SK-N-SH (cell line): ENCODE data around the gene MED29. TPM values are rescaled to one million over a fixed set of nuclear protein-coding genes. Genes with fewer than 3 reads are reported as not detected.

ENCODE experiments used
- CTCF ChIA-PET: fragments of 300-600, 350-600 bp; formaldehyde crosslinking; extraction: SDS; loops from one replicate; lab custom pipeline; 2021; lab: Yijun Ruan, JAX
- POLR2A ChIA-PET: fragments of 350-600 bp; sonication (Branson Sonifier 250); formaldehyde crosslinking; extraction: SDS; loops from one replicate; lab custom pipeline; 2020; ENCODE audit warnings: antibody characterized with exemption, inconsistent platforms; lab: Yijun Ruan, JAX
- DNase-seq: peaks from one replicate; pipeline ENCODE4 v3.0.0; 2012
- H2AFZ ChIP-seq: fragments of 200-600 bp; sonication (generic); 2 replicates; pipeline ENCODE4 v1.8.1; 2016; ENCODE audit warnings: antibody characterized with exemption, mild to moderate bottlenecking, low read depth
- H3F3A ChIP-seq: fragments of 200-600 bp; sonication (generic); replicated peaks from 2 replicates; pipeline ENCODE3; 2016; ENCODE audit warnings: antibody characterized with exemption, mild to moderate bottlenecking; ENCODE audit not compliant: insufficient read depth
- H3K27ac ChIP-seq, 2 experiments: fragments of 200-500 bp in 1 of 2; fragments of 200-600 bp in 1 of 2; sonication (Bioruptor generic) in 1 of 2; sonication (generic), shearing (Covaris generic) in 1 of 2; 2 replicates each; pipeline versions ENCODE4 v1.5.1 to v1.6.1; 2014 to 2016; ENCODE audit warnings: low read depth in 2 of 2, inconsistent platforms in 1 of 2, low read length in 1 of 2, mild to moderate bottlenecking in 1 of 2, mixed read lengths in 1 of 2
- H3K27me3 ChIP-seq: fragments of 200-600 bp; sonication (generic), shearing (Covaris generic); 2 replicates; pipeline ENCODE4 v1.6.1; 2016; ENCODE audit warnings: mixed run types; ENCODE audit not compliant: insufficient read depth
- H3K36me3 ChIP-seq, 2 experiments: fragments of 200-500 bp in 1 of 2; fragments of 200-600 bp in 1 of 2; sonication (Bioruptor generic) in 1 of 2; sonication (generic) in 1 of 2; replicated peaks in 1 of 2; 2 replicates each; pipeline versions ENCODE3 to v1.5.1; 2014 to 2016; ENCODE audit warnings: low read length in 1 of 2, mild to moderate bottlenecking in 1 of 2; ENCODE audit not compliant: insufficient read depth in 2 of 2, control insufficient read depth in 1 of 2
- H3K4me1 ChIP-seq, 2 experiments: fragments of 200-500 bp in 1 of 2; fragments of 200-600 bp in 1 of 2; sonication (Bioruptor generic) in 1 of 2; sonication (generic), shearing (Covaris generic) in 1 of 2; 2 replicates each; pipeline versions ENCODE4 v1.5.1 to v1.6.1; 2014 to 2016; ENCODE audit warnings: low read depth in 1 of 2, low read length in 1 of 2, mixed run types in 1 of 2; ENCODE audit not compliant: insufficient read depth in 2 of 2, control insufficient read depth in 1 of 2
- H3K4me2 ChIP-seq: fragments of 200-600 bp; sonication (generic), shearing (Covaris generic); 2 replicates; pipeline ENCODE4 v1.6.1; 2017; ENCODE audit warnings: mixed run types
- H3K4me3 ChIP-seq, 2 experiments: fragments of 200-500 bp in 1 of 2; fragments of 200-600 bp in 1 of 2; sonication (Bioruptor generic) in 1 of 2; sonication (generic), shearing (Covaris generic) in 1 of 2; 2 replicates each; pipeline versions ENCODE4 v1.5.1 to v1.8.1; 2014 to 2016; ENCODE audit warnings: low read depth in 2 of 2, inconsistent platforms in 1 of 2, low read length in 1 of 2, mild to moderate bottlenecking in 1 of 2, mixed read lengths in 1 of 2, moderate library complexity in 1 of 2
- H3K79me2 ChIP-seq: fragments of 200-600 bp; sonication (generic); 2 replicates; pipeline ENCODE4 v1.8.1; 2017; ENCODE audit warnings: mild to moderate bottlenecking; ENCODE audit not compliant: insufficient read depth
- H3K9ac ChIP-seq: fragments of 200-600 bp; sonication (generic); 2 replicates; pipeline ENCODE4 v1.6.1; 2017; ENCODE audit warnings: mixed run types
- H3K9me2 ChIP-seq: fragments of 200-600 bp; sonication (generic); 2 replicates; pipeline ENCODE4 v1.6.1; 2017; ENCODE audit warnings: mixed run types
- H3K9me3 ChIP-seq: fragments of 200-600 bp; sonication (generic); 2 replicates; pipeline ENCODE4 v1.6.1; 2017; ENCODE audit warnings: mixed run types, mild to moderate bottlenecking, moderate library complexity
- H4K20me1 ChIP-seq: fragments of 200-600 bp; sonication (generic); 2 replicates; pipeline ENCODE4 v1.6.1; 2017; ENCODE audit warnings: mild to moderate bottlenecking, mixed run types; ENCODE audit not compliant: insufficient read depth
- CHD2 ChIP-seq: fragments of 150-350 bp; IDR thresholded peaks from 2 replicates; pipeline ENCODE4 v1.6.1; 2018; ENCODE audit warnings: low read length; ENCODE audit not compliant: partially characterized antibody
- EP300 ChIP-seq, 2 experiments: IDR thresholded peaks; 2 replicates each; pipeline versions ENCODE4 v1.4.0 to v1.6.1; 2012; ENCODE audit warnings: borderline replicate concordance in 1 of 2, low read depth in 1 of 2, low read length in 1 of 2
- FOSL2 ChIP-seq: IDR thresholded peaks from 2 replicates; pipeline ENCODE4 v1.4.0; 2012; ENCODE audit warnings: low read depth, mild to moderate bottlenecking, moderate library complexity, borderline replicate concordance
- FOXJ3 ChIP-seq: sonication (generic); formaldehyde crosslinking; IDR thresholded peaks from 2 replicates; pipeline ENCODE4 v1.5.1; 2020; ENCODE audit warnings: mild to moderate bottlenecking, missing genetic modification reagents
- FOXM1 ChIP-seq: IDR thresholded peaks from 2 replicates; pipeline ENCODE4 v1.4.0; 2012; ENCODE audit warnings: low read depth, mild to moderate bottlenecking
- MXI1 ChIP-seq: IDR thresholded peaks from 2 replicates; pipeline ENCODE4 v1.6.1; 2012; ENCODE audit warnings: mild to moderate bottlenecking, low read depth, low read length, improper control_type of control experiment
- NRF1 ChIP-seq: IDR thresholded peaks from 2 replicates; pipeline ENCODE4 v1.6.1; 2012; ENCODE audit warnings: low read depth, mild to moderate bottlenecking, low read length
- POLR2AphosphoS5 ChIP-seq: IDR thresholded peaks from 2 replicates; pipeline ENCODE4 v1.6.1; 2012; ENCODE audit warnings: low read depth, low read length
- RCOR1 ChIP-seq: fragments of 150-350 bp; IDR thresholded peaks from 2 replicates; pipeline ENCODE4 v1.6.1; 2017; ENCODE audit warnings: antibody characterized with exemption, low read length
- SIN3A ChIP-seq: IDR thresholded peaks from 2 replicates; pipeline ENCODE4 v1.6.1; 2012; ENCODE audit warnings: low read depth, mild to moderate bottlenecking, low read length, moderate library complexity, borderline replicate concordance
- SMC3 ChIP-seq: IDR thresholded peaks from 2 replicates; pipeline ENCODE4 v1.6.1; 2012; ENCODE audit warnings: low read depth, low read length, improper control_type of control experiment
- TEAD4 ChIP-seq: IDR thresholded peaks from 2 replicates; pipeline ENCODE4 v1.4.0; 2012; ENCODE audit warnings: mild to moderate bottlenecking, borderline replicate concordance; ENCODE audit not compliant: insufficient read depth
- WGBS: methylation state at CpG from one replicate; pipeline ENCODE4 v1.1.6; 2017; ENCODE audit warnings: low lambda C conversion rate; 5-methylcytosine and 5-hydroxymethylcytosine counted together
- polyA plus RNA-seq, 3 experiments: library from polyadenylated mRNA; depleted of rRNA; stranded (reverse); fragments of >200 nt; gene quantifications; 2 replicates each; pipeline ENCODE4 v1.2.3, GENCODE V29; 2012
- TF ChIP-seq, protein P1 (sequence below): fragments of 200-600 bp; sonication (generic); IDR thresholded peaks from 2 replicates; pipeline ENCODE4 v1.6.1; 2017; ENCODE audit warnings: antibody characterized with exemption, mild to moderate bottlenecking, moderate library complexity
- TF ChIP-seq, protein P2 (sequence below): IDR thresholded peaks from 2 replicates; pipeline ENCODE4 v1.4.0; 2012; ENCODE audit warnings: low read depth
- TF ChIP-seq, protein P3 (sequence below): IDR thresholded peaks from 2 replicates; pipeline ENCODE4 v1.4.0; 2012; ENCODE audit warnings: low read depth, borderline replicate concordance
- TF ChIP-seq, protein P4 (sequence below): IDR thresholded peaks from 2 replicates; pipeline ENCODE4 v1.4.0; 2012; ENCODE audit warnings: low read depth, borderline replicate concordance

MED29 gene
- polyA plus RNA-seq, 1 of the 3 experiments (the other 2 are of a cell fraction) = 32.0 TPM

DNA sequence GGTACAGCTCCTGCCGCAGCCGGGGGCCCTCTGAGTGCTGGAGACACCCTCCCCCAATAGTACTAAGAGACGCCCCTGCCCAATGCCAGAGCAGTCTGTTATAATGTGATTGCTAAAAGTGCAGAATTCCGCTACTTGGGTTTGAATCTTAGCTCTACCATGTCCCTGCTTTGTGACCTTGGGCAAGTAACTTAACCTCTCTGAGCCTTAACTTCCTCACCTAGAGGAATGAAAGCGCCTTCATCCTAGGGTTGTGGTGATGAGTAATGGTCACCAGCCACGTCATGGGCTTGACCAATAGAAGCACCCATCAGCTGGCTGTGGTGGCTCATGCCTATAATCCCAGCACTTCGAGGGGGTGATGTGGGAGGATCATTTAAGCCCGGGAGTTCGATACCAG lies 27.8 kb downstream of the MED29 start:
- H3K4me3 ChIP-seq = no peak overlapping the region
- H3K9me2 ChIP-seq = no peaks in the 10 kb centered on the region
- no peak overlapping the region for H2AFZ ChIP-seq
- DNase-seq = no peak
- peaks cover 7% of the 10 kb centered on the region for H3F3A ChIP-seq
- no peaks in the 10 kb centered on the region for H3K27me3 ChIP-seq
- peaks cover 10% of the 10 kb centered on the region; the same call in 1 of the 2 replicates for H4K20me1 ChIP-seq
- CTCF ChIA-PET = interaction anchor here (1.5 kb wide), 1 partner anchor 14 kb away, joined by 3 read pairs; no protein-coding TSS in a partner anchor
- 86% methylated on average over 9 of the region's 9 CpGs for WGBS
- POLR2A ChIA-PET = interaction anchor here (2.1 kb wide), 1 partner anchor 17 kb away, joined by 12 read pairs; the partner anchor contains the start of gene RPS16
- H3K27ac ChIP-seq = no peak overlapping the region
- peaks cover 35% of the 10 kb centered on the region for H3K79me2 ChIP-seq
- no peaks in the 10 kb centered on the region for H3K9me3 ChIP-seq
- H3K36me3 ChIP-seq = peaks cover 18 to 27% of the 10 kb centered on the region in 2 experiments
- H3K4me2 ChIP-seq = no peak overlapping the region
- TF ChIP-seq RCOR1 (no peak), POLR2AphosphoS5 (no peak), FOSL2 (no peak), MXI1 (no peak), EP300 (IDR thresholded peaks at IDR 0.05; ENCODE audit: borderline replicate concordance in 1 of 2, low read depth in 1 of 2, low read length in 1 of 2) (no peak)
- TF ChIP-seq, all 33 proteins: peak for 0
- Histone ChIP-seq H3K9ac (no peak overlapping the region), H3K4me1 (peaks cover 7 to 15% of the 10 kb centered on the region in 2 experiments; a peak in 2 of 4 replicates)

DNA sequence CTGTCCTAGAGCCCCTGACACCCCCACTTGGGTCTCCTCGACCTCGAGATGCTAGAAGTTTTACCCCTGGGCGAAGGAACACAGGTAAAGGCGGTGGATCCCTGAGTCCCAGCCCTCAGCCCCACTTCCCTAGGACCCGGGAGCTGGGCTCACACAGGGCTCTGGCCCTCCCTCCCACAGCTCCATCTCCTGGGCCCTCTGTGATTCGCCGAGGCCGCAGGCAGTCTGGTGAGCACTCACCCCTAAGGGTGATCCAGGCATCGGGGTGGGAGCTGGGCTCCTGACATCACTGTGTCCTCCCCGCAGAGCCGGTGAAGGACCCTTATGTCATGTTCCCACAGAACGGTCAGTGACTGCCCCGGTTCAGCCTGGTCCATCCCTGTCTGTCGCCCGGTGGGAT lies 29.6 kb downstream of the MED29 start:
- CTCF ChIA-PET = interaction anchor here (0.7 kb wide), 1 partner anchor 9 kb away, joined by 3 read pairs; no protein-coding TSS in a partner anchor

More for the DNA sequence above, 29.6 kb downstream of the MED29 start:
- Histone ChIP-seq H3K79me2 (peaks cover 17% of the 10 kb centered on the region; the same call in 1 of the 2 replicates), H3K9me2 (no peaks in the 10 kb centered on the region), H3K4me3 (no peak overlapping the region), H3K4me1 (no peaks in the 10 kb centered on the region; a peak in 1 of 4 replicates)
- TF ChIP-seq CHD2 (no peak), FOXM1 (no peak), NRF1 (no peak), FOXJ3 (no peak), SIN3A (no peak), EP300 (IDR thresholded peaks at IDR 0.05; ENCODE audit: borderline replicate concordance in 1 of 2, low read depth in 1 of 2, low read length in 1 of 2) (no peak), TEAD4 (no peak), SMC3 (no peak)
- TF ChIP-seq, protein P1, sequence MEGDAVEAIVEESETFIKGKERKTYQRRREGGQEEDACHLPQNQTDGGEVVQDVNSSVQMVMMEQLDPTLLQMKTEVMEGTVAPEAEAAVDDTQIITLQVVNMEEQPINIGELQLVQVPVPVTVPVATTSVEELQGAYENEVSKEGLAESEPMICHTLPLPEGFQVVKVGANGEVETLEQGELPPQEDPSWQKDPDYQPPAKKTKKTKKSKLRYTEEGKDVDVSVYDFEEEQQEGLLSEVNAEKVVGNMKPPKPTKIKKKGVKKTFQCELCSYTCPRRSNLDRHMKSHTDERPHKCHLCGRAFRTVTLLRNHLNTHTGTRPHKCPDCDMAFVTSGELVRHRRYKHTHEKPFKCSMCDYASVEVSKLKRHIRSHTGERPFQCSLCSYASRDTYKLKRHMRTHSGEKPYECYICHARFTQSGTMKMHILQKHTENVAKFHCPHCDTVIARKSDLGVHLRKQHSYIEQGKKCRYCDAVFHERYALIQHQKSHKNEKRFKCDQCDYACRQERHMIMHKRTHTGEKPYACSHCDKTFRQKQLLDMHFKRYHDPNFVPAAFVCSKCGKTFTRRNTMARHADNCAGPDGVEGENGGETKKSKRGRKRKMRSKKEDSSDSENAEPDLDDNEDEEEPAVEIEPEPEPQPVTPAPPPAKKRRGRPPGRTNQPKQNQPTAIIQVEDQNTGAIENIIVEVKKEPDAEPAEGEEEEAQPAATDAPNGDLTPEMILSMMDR = no peak
- TF ChIP-seq, protein P2, sequence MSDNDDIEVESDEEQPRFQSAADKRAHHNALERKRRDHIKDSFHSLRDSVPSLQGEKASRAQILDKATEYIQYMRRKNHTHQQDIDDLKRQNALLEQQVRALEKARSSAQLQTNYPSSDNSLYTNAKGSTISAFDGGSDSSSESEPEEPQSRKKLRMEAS = no peak
- TF ChIP-seq, protein P3, sequence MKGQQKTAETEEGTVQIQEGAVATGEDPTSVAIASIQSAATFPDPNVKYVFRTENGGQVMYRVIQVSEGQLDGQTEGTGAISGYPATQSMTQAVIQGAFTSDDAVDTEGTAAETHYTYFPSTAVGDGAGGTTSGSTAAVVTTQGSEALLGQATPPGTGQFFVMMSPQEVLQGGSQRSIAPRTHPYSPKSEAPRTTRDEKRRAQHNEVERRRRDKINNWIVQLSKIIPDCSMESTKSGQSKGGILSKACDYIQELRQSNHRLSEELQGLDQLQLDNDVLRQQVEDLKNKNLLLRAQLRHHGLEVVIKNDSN = no peak
- TF ChIP-seq, protein P4, sequence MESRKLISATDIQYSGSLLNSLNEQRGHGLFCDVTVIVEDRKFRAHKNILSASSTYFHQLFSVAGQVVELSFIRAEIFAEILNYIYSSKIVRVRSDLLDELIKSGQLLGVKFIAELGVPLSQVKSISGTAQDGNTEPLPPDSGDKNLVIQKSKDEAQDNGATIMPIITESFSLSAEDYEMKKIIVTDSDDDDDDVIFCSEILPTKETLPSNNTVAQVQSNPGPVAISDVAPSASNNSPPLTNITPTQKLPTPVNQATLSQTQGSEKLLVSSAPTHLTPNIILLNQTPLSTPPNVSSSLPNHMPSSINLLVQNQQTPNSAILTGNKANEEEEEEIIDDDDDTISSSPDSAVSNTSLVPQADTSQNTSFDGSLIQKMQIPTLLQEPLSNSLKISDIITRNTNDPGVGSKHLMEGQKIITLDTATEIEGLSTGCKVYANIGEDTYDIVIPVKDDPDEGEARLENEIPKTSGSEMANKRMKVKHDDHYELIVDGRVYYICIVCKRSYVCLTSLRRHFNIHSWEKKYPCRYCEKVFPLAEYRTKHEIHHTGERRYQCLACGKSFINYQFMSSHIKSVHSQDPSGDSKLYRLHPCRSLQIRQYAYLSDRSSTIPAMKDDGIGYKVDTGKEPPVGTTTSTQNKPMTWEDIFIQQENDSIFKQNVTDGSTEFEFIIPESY = no peak
- TF ChIP-seq, all 33 proteins: peak for 0
- Histone ChIP-seq H3K27ac (no peak overlapping the region), H3K9me3 (no peaks in the 10 kb centered on the region), H2AFZ (no peak overlapping the region), H4K20me1 (no peaks in the 10 kb centered on the region; the same call in 1 of the 2 replicates), H3F3A (peaks cover 12% of the 10 kb centered on the region), H3K9ac (no peak overlapping the region), H3K27me3 (no peaks in the 10 kb centered on the region), H3K36me3 (peaks cover 18 to 30% of the 10 kb centered on the region in 2 experiments), H3K4me2 (no peak overlapping the region)
- POLR2A ChIA-PET = interaction anchor here (3.0 kb wide), 1 partner anchor 15 kb away, joined by 10 read pairs; the partner anchor contains the start of gene RPS16
- 92% methylated on average over 13 of the region's 15 CpGs for WGBS
- DNase-seq = no peak
